ENCODE results near the gene GNAL. TPM values are rescaled to one million over a fixed set of nuclear protein-coding genes. Genes with fewer than 3 reads are reported as not detected.
"Not testable (repeated sequence)": the region's sequence is repeated elsewhere in the genome, so short reads cannot be mapped to it uniquely, and the experiment has no call there.

GNAL gene
- total and polyA plus RNA-seq, 4 donors: 0.15 to 0.92 (median 0.72) TPM

GRCh38 chr18:11889284-11889683, 200.2 kb downstream of the GNAL start:
- Histone ChIP-seq H3K27me3 (ENCODE audit: control insufficient read depth in 4 of 4, insufficient read depth in 4 of 4, low read length in 3 of 4) (no peaks in the 10 kb centered on the region), H3K27ac (ENCODE audit: low read depth in 1 of 2, low read length in 2 of 2) (no peak overlapping the region), H3K9ac (ENCODE audit: low read depth in 1 of 2, low read length in 2 of 2) (no peak overlapping the region), H3K36me3 (ENCODE audit: control insufficient read depth in 4 of 4, insufficient read depth in 3 of 4, low read depth in 1 of 4, low read length in 3 of 4) (peaks cover 2 to 43% (median 36%) of the 10 kb centered on the region in 4 donors), H3K4me1 (ENCODE audit: control insufficient read depth in 4 of 4, insufficient read depth in 4 of 4, low read length in 3 of 4) (peaks cover 2 to 12% (median 7%) of the 10 kb centered on the region in 4 donors), H3K9me3 (ENCODE audit: control insufficient read depth in 4 of 4, low read length in 3 of 4) (no peaks in the 10 kb centered on the region), H3K4me3 (ENCODE audit: low read depth in 1 of 3, low read length in 3 of 3) (no peak overlapping the region)
- DNase-seq (ENCODE audit: low spot score): no peak
- WGBS: 97% methylated on average over 5 of the region's 5 CpGs
- TF ChIP-seq FOXA1 (IDR thresholded peaks at IDR 0.05) (no peak), GABPA (IDR thresholded peaks at IDR 0.05 in 1 of 2, conservative IDR thresholded peaks at IDR 0.05 in 1 of 2) (no peak), JUND (IDR thresholded peaks at IDR 0.05) (no peak), HNF4A (conservative IDR thresholded peaks at IDR 0.05) (no peak), TAF1 (conservative IDR thresholded peaks at IDR 0.05) (no peak), REST (IDR thresholded peaks at IDR 0.05) (no peak), ATF3 (IDR thresholded peaks at IDR 0.05) (no peak), NR2F2 (IDR thresholded peaks at IDR 0.05) (no peak)

- TF ChIP-seq TAF1 (conservative IDR thresholded peaks at IDR 0.05) (no peak), RAD21 (IDR thresholded peaks at IDR 0.05) (no peak), ATF3 (IDR thresholded peaks at IDR 0.05) (no peak), REST (IDR thresholded peaks at IDR 0.05) (no peak), HNF4G (IDR thresholded peaks at IDR 0.05) (no peak), ZBTB33 (IDR thresholded peaks at IDR 0.05) (no peak), MAX (IDR thresholded peaks at IDR 0.05) (no peak), SP1 (IDR thresholded peaks at IDR 0.05) (no peak), CTCF (IDR thresholded peaks at IDR 0.05; ENCODE audit: low read depth, low read length, missing input control) (no peak), RXRA (IDR thresholded peaks at IDR 0.05) (no peak), EGR1 (IDR thresholded peaks at IDR 0.05; ENCODE audit: low read depth in 2 of 2) (no peak), FOXA2 (IDR thresholded peaks at IDR 0.05) (no peak)
- H3K9me3 ChIP-seq (ENCODE audit: control insufficient read depth in 4 of 4, low read length in 3 of 4): no peaks in the 10 kb centered on the region
- DNase-seq (ENCODE audit: low spot score): no peak
- H3K9ac ChIP-seq (ENCODE audit: low read depth in 1 of 2, low read length in 2 of 2): no peak overlapping the region
- H3K36me3 ChIP-seq (ENCODE audit: control insufficient read depth in 4 of 4, insufficient read depth in 3 of 4, low read depth in 1 of 4, low read length in 3 of 4): peaks cover 7 to 45% (median 39%) of the 10 kb centered on the region in 4 donors
- 95% methylated on average over 9 of the region's 9 CpGs for WGBS
- no peaks in the 10 kb centered on the region for H3K27me3 ChIP-seq (ENCODE audit: control insufficient read depth in 4 of 4, insufficient read depth in 4 of 4, low read length in 3 of 4)
- H3K4me1 ChIP-seq (ENCODE audit: control insufficient read depth in 4 of 4, insufficient read depth in 4 of 4, low read length in 3 of 4): peaks cover 0 to 5% (median 0%) of the 10 kb centered on the region in 4 donors
- no peak overlapping the region for H3K4me3 ChIP-seq (ENCODE audit: low read depth in 1 of 3, low read length in 3 of 3)
- H3K27ac ChIP-seq (ENCODE audit: low read depth in 1 of 2, low read length in 2 of 2): no peak overlapping the region
These were observed 202.7 kb downstream of the GNAL start for GRCh38 chr18:11891737-11892136.

GRCh38 chr18:11892438-11892837, 203.4 kb downstream of the GNAL start:
- H3K27ac ChIP-seq (ENCODE audit: low read depth in 1 of 2, low read length in 2 of 2); H3K4me3 ChIP-seq (ENCODE audit: low read depth in 1 of 3, low read length in 3 of 3); DNase-seq (ENCODE audit: low spot score); H3K9me3 ChIP-seq (ENCODE audit: control insufficient read depth in 4 of 4, low read length in 3 of 4); H3K4me1 ChIP-seq (ENCODE audit: control insufficient read depth in 4 of 4, insufficient read depth in 4 of 4, low read length in 3 of 4); H3K9ac ChIP-seq (ENCODE audit: low read depth in 1 of 2, low read length in 2 of 2); H3K27me3 ChIP-seq (ENCODE audit: control insufficient read depth in 4 of 4, insufficient read depth in 4 of 4, low read length in 3 of 4): not testable (repeated sequence)
- H3K36me3 ChIP-seq (ENCODE audit: control insufficient read depth in 4 of 4, insufficient read depth in 3 of 4, low read depth in 1 of 4, low read length in 3 of 4): peaks cover 6 to 40% (median 35%) of the 10 kb centered on the region in 4 donors
- WGBS: 78% methylated on average over 7 of the region's 7 CpGs

Measured in liver (tissue), 9 donors.